Esophagus muscularis mucosa (tissue), 4 donors: ENCODE results near the gene HRH2. TPM values are rescaled to one million over a fixed set of nuclear protein-coding genes. Genes with fewer than 3 reads are reported as not detected.

Experiments used
- DNase-seq: peaks from one replicate; pipeline ENCODE4 v3.0.0-alpha.2; 2017; ENCODE audit errors: extremely low spot score
- H3K27ac ChIP-seq, 4 donors: fragments of 200-600 bp; sonication (generic); replicated peaks in 1 of 4; 1 replicate in 3 of 4; 2 replicates in 1 of 4; pipeline ENCODE4 v1.5.1; 2016 to 2019; ENCODE audit warnings: mild to moderate bottlenecking in 1 of 4
- H3K27me3 ChIP-seq, 4 donors: fragments of 200-600 bp; sonication (generic); one replicate each; pipeline versions ENCODE4 v1.5.1 to v1.6.0; 2016 to 2019
- H3K36me3 ChIP-seq, 4 donors: fragments of 200-600 bp; sonication (generic); one replicate each; pipeline ENCODE4 v1.5.1; 2016 to 2019
- H3K4me1 ChIP-seq, 4 donors: fragments of 200-600 bp; sonication (generic); one replicate each; pipeline ENCODE4 v1.5.1; 2016 to 2019
- H3K4me3 ChIP-seq, 4 donors: fragments of 200-600 bp; sonication (generic); 1 replicate in 2 of 4; 2 replicates in 2 of 4; pipeline ENCODE4 v1.5.1; 2016 to 2019; ENCODE audit warnings: mild to moderate bottlenecking in 4 of 4, moderate library complexity in 1 of 4
- H3K9me3 ChIP-seq, 4 donors: fragments of 200-600 bp; sonication (generic); 1 replicate in 3 of 4; 2 replicates in 1 of 4; pipeline ENCODE4 v1.5.1; 2016 to 2019
- CTCF ChIP-seq, 3 experiments: fragments of 200-600 bp in 2 of 3; fragments of 450-650 bp in 1 of 3; sonication (generic) in 2 of 3; IDR thresholded peaks; one replicate each; pipeline ENCODE4 v1.5.1; 2017 to 2019; ENCODE audit warnings: antibody characterized with exemption in 3 of 3, mild to moderate bottlenecking in 2 of 3, moderate library complexity in 1 of 3
- EP300 ChIP-seq: sonication (generic); formaldehyde crosslinking; IDR thresholded peaks from one replicate; pipeline ENCODE4 v1.6.1; 2017; ENCODE audit warnings: antibody characterized with exemption
- POLR2A ChIP-seq: fragments of 450-650 bp; IDR thresholded peaks from one replicate; pipeline ENCODE4 v1.6.1; 2017; ENCODE audit warnings: antibody characterized with exemption, moderate library complexity, mild to moderate bottlenecking, low read depth
- POLR2AphosphoS5 ChIP-seq, 2 donors: sonication (generic); formaldehyde crosslinking; IDR thresholded peaks; one replicate each; pipeline ENCODE4 v1.6.1; 2017; ENCODE audit warnings: antibody characterized with exemption in 2 of 2
- WGBS: methylation state at CpG from one replicate; pipeline ENCODE4 v1.1.5; 2018; 5-methylcytosine and 5-hydroxymethylcytosine counted together
- intact Hi-C: fragments of 100-400 bp; cut with DNase I; formaldehyde crosslinking; loops from one replicate; pipeline ENCODE4 v1.15.1; 2023
- total RNA-seq, 4 donors: library from RNA; depleted of rRNA; stranded (reverse); fragments of >200 nt; gene quantifications; one replicate each; pipeline versions ENCODE4 v1.1.0 to v1.2.1, GENCODE V29; 2016

HRH2 gene
- total RNA-seq, 4 donors from 2014 or later, result 1.9 to 10.9 (median 2.8) TPM

DNA sequence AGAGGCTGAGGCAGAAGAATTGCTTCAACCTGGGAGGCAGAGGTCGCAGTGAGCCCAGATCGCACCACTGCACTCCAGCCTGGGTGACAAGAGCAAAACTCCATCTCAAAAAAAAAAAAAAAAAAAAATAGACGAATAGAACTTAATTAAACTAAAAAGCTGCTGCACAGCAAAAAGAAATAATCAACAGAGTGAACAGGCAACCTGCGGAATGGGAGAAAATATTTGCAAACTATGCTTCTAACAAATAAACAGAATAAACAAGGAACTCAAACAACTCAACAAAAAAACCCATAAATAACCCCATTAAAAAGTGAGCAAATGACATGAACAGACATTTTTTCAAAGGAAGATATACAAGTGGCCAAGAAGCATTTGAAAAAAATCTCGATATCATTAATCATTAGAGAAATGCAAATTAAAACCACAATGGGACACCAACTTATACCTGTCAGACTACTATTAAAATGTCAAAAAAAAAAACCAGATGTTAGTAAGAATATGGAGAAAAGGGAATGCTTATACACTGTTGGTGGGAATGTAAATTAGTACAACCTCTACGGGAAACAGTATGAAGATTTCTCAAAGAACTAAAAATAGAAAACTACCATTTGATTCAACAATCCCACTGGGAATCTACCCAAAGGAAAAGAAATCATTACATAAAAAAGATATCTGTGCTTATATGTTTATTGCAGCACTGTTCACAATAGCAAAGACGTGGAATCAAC lies 21.9 kb upstream of the HRH2 start:
- DNase-seq, result no peak
- TF ChIP-seq CTCF (IDR thresholded peaks at IDR 0.05) (no peak), POLR2AphosphoS5 (IDR thresholded peaks at IDR 0.05) (no peak), POLR2A (no peak), EP300 (no peak)
- H3K4me3 ChIP-seq, result no peak overlapping the region
- intact Hi-C loops, result no loop called here
- H3K36me3 ChIP-seq, result no peaks in the 10 kb centered on the region
- H3K9me3 ChIP-seq, result peaks cover 0 to 4% (median under 1%) of the 10 kb centered on the region in 4 donors
- WGBS, result 70% methylated on average over 7 of the region's 7 CpGs
- H3K27ac ChIP-seq, result no peak overlapping the region
- H3K27me3 ChIP-seq, result peaks cover 0 to 11% (median 0%) of the 10 kb centered on the region in 4 donors
- no peaks in the 10 kb centered on the region for H3K4me1 ChIP-seq

GRCh38 chr5:175638305-175638704 lies 19.6 kb upstream of the HRH2 start:
- DNase-seq, result no peak
- H3K4me1 ChIP-seq, result no peaks in the 10 kb centered on the region
- peaks cover 0 to 11% (median 0%) of the 10 kb centered on the region in 4 donors for H3K27me3 ChIP-seq
- intact Hi-C loops, result no loop called here
- no peak overlapping the region for H3K27ac ChIP-seq
- H3K36me3 ChIP-seq, result no peaks in the 10 kb centered on the region
- H3K4me3 ChIP-seq, result no peak overlapping the region
- peaks cover 0 to 4% (median 0%) of the 10 kb centered on the region in 4 donors for H3K9me3 ChIP-seq
- TF ChIP-seq EP300 (no peak), POLR2A (no peak), CTCF (IDR thresholded peaks at IDR 0.05) (no peak), POLR2AphosphoS5 (IDR thresholded peaks at IDR 0.05) (no peak)
- 75% methylated on average over 6 of the region's 6 CpGs for WGBS

DNA sequence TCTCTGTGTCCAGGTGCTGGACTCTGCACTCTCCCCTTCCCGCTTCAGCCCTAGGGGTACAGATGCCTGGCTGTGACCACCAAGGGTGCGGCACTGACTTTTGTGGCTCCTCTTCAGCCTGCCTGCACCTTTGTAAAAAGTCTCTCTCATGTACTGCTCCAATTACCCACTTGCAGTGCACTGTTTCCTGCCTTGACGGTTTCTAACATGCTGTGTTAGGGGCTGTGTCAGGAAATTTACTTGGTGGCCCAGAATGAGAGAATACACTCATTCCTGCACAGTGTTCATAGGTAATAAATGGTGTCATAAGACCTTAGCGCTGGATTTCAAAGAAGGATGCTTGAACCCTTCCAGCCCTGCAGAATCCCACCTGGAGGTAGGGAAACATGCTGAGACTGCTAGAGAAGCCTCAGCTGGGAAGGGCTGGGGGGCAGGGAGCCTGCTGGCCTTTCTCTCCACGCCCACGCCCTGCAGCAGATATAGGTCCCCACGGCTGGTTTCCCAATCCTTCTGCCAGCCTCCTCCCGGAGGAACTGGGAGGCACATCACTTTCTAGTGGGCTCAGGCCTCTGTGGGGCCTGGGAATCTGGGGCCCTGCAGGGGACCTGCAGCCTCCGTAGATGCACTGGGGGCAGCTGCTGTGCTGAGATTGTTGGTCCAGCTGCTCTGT lies 17.6 kb upstream of the HRH2 start:
- Histone ChIP-seq H3K4me1 (no peaks in the 10 kb centered on the region), H3K27me3 (peaks cover 0 to 11% (median 0%) of the 10 kb centered on the region in 4 donors), H3K27ac (no peak overlapping the region), H3K9me3 (peaks cover 0 to 4% (median 0%) of the 10 kb centered on the region in 4 donors), H3K36me3 (no peaks in the 10 kb centered on the region), H3K4me3 (no peak overlapping the region)
- intact Hi-C loops, result no loop called here
- TF ChIP-seq CTCF (IDR thresholded peaks at IDR 0.05) (no peak), EP300 (no peak), POLR2A (no peak), POLR2AphosphoS5 (IDR thresholded peaks at IDR 0.05) (no peak)
- no peak for DNase-seq
- WGBS, result 52% methylated on average over 4 of the region's 9 CpGs

DNA sequence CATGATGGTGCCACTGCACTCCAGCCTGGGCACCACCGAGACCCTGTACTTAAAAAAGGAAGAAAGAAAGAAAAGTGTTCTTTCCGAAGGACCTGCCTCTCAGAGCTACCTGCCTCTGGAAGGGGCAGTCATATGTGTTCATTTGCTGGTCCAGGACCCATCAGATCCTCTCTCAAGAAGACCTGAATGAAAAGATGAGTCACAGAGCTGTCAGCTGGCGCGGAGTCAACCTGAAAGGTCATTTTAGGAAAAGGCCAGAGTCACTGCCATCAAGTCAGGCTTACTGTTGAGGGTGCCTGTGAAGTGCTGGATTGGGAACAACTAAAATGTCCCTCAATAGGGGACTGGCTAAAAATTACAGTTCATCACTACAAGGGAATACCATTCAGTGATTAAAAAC lies 14.9 kb upstream of the HRH2 start:
- peaks cover 0 to 11% (median 0%) of the 10 kb centered on the region in 4 donors for H3K27me3 ChIP-seq
- 87% methylated on average over 4 of the region's 4 CpGs for WGBS
- intact Hi-C loops, result no loop called here

More for the DNA sequence above, 14.9 kb upstream of the HRH2 start:
- H3K4me3 ChIP-seq, result no peak overlapping the region
- peaks cover 0 to 4% (median 1%) of the 10 kb centered on the region in 4 donors for H3K9me3 ChIP-seq
- no peaks in the 10 kb centered on the region for H3K36me3 ChIP-seq
- no peak for TF ChIP-seq CTCF (IDR thresholded peaks at IDR 0.05)
- TF ChIP-seq POLR2A, result no peak
- no peak for TF ChIP-seq POLR2AphosphoS5 (IDR thresholded peaks at IDR 0.05)
- TF ChIP-seq EP300, result no peak
- H3K4me1 ChIP-seq, result no peaks in the 10 kb centered on the region
- H3K27ac ChIP-seq, result no peak overlapping the region
- no peak for DNase-seq
